Stomach (tissue), 4 donors: Measurements from ENCODE around the gene FOXI2.

Source experiments
- EP300 ChIP-seq: sonication (generic); formaldehyde crosslinking; IDR thresholded peaks from one replicate; pipeline ENCODE4 v1.6.1; 2017; ENCODE audit warnings: antibody characterized with exemption
- POLR2AphosphoS5 ChIP-seq, 3 donors: sonication (generic); formaldehyde crosslinking; IDR thresholded peaks; one replicate each; pipeline ENCODE4 v1.6.1; 2016; ENCODE audit warnings: antibody characterized with exemption in 3 of 3
- TF ChIP-seq, protein P1 (sequence below), 7 experiments: fragments of 450-650 bp in 4 of 7; fragments of 200-600 bp in 3 of 7; sonication (generic) in 3 of 7; IDR thresholded peaks; one replicate each; pipeline ENCODE4 v1.5.1; 2016 to 2019; ENCODE audit warnings: antibody characterized with exemption in 7 of 7, control low read depth in 2 of 7, mild to moderate bottlenecking in 1 of 7

DNA sequence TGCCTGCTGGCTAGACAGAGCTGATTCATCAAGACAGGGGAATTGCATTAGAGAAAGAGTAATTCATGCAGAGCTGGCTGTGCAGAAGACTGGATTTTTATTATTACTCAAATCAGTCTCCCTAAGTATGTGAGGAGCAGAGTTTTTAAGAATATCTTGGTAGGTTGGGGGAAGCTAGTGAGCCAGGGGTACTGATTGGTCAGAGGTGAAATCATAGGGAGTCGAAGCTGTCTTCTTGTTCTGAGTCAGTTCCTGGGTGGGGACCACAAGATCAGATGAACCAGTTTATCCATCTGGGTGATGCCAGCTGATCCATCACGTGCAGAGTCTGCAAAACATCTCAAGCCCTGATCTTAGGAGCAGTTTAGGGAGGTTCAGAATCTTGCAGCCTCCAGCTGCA, 39.8 kb downstream of the FOXI2 start:
- TF ChIP-seq POLR2AphosphoS5 (IDR thresholded peaks at IDR 0.05) (no peak), EP300 (no peak)
- TF ChIP-seq, protein P1, sequence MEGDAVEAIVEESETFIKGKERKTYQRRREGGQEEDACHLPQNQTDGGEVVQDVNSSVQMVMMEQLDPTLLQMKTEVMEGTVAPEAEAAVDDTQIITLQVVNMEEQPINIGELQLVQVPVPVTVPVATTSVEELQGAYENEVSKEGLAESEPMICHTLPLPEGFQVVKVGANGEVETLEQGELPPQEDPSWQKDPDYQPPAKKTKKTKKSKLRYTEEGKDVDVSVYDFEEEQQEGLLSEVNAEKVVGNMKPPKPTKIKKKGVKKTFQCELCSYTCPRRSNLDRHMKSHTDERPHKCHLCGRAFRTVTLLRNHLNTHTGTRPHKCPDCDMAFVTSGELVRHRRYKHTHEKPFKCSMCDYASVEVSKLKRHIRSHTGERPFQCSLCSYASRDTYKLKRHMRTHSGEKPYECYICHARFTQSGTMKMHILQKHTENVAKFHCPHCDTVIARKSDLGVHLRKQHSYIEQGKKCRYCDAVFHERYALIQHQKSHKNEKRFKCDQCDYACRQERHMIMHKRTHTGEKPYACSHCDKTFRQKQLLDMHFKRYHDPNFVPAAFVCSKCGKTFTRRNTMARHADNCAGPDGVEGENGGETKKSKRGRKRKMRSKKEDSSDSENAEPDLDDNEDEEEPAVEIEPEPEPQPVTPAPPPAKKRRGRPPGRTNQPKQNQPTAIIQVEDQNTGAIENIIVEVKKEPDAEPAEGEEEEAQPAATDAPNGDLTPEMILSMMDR (IDR thresholded peaks at IDR 0.05): no peak
